ENCODE measurements around the gene MYOM3.
"Not testable (repeated sequence)": the region's sequence is repeated elsewhere in the genome, so short reads cannot be mapped to it uniquely, and the experiment has no call there.

MYOM3 gene

GRCh38 chr1:24069817-24070216, 42.1 kb downstream of the MYOM3 start:
- no peak for DNase-seq

- no peak for DNase-seq
These were observed 44.0 kb downstream of the MYOM3 start for GRCh38 chr1:24067978-24068377.

DNA sequence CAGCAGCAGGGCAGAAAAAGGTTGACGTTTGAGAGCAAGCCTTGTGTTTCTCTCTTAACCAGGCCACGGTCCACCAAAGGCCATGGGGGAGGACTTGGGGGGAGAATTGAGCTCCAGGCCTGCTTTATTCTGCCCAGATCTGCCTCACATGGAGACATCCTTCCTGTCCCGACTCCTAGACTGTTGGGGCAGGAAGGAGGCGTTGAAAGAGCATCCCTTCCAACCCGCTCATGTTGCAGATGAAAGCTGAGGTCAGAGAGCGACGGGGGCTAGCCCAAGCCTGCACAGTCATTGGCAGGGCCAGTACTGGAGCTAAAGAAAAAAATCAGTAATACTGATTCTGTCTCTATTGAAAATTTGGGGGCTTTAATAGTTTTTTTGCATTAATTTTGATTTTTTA, 46.6 kb downstream of the MYOM3 start:
- no peak for DNase-seq

- DNase-seq: no peak
These were observed 49.7 kb downstream of the MYOM3 start for GRCh38 chr1:24062221-24062620.

- DNase-seq: no peak
These were observed 51.5 kb downstream of the MYOM3 start for GRCh38 chr1:24060482-24060881.

DNA sequence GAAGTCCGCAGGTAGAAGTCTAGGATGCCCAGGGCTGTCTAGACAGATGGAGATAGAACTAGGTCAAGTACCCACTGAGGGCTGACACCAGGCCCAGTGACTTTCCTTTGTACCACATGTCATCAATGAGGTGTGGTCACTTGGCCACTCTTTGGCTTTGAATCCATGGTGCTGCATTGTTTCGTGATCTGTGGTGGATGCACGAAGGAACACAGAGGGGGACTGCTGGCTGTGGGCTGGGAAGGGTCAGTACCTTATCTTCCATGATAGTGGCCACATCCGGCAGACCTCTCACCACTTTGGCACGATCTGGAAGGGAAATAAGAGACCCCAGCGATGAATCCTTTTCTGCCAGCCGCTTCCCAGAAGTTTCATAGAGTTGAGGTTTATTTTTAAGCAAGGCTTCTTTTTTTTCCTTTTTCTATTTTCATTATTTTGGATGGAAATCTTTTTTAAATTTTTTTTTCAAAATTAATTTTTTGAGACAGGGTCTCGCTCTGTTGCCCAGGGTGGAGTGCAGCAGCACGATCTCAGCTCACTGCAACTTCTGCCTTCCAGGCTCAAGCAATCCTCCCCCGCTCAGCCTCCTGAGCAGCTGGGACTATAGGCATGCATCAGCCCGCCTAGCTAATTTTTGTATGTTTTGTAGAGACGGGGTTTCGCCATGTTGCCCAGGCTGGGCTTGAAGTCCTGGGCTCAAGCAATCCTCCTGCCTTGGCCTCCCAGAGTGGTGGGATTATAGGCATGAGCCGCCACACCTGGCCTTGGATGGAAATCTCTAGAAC, 53.1 kb downstream of the MYOM3 start:
- DNase-seq: no peak

GRCh38 chr1:24057171-24057570, 54.8 kb downstream of the MYOM3 start:
- DNase-seq: no peak

DNA sequence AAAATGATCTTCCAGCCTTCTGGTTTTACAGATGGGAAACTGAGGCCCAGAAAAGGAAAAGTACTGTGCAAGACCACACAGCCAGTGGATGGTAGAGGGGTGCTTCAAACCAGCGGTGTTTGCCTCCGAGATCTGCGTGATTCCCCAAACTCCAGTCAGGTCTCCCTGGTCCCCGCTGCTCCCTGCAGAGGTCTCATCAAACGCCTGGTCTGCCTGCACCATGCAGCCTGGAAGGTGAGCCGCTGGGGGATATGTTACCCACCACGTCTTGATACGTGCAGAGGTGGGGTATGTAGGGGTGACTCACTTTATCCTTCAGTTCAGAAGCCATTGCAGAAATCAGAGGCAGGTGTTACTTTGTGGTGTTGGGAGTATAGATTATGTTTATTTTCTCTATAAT, 56.3 kb downstream of the MYOM3 start:
- no peak for DNase-seq

DNA sequence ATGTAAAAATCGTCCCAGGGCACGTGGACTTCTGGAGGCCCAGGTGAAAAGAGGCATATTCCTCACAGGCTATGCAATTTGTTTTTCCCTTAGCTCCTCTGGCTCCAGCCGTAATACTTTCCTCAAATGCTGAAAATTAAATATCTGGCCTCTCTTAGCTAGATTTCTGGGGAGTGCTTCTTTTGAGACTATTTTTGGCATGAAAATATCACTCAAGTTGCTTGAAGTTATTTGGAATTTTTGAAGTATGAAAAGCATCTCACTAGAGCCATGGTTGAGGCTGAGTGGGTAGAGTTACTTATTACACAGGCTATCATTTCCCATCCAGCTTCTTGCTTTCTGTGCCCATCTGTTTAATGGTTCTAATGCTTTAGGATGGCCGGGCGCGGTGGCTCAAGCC, 59.7 kb downstream of the MYOM3 start:
- no peak for DNase-seq

DNA sequence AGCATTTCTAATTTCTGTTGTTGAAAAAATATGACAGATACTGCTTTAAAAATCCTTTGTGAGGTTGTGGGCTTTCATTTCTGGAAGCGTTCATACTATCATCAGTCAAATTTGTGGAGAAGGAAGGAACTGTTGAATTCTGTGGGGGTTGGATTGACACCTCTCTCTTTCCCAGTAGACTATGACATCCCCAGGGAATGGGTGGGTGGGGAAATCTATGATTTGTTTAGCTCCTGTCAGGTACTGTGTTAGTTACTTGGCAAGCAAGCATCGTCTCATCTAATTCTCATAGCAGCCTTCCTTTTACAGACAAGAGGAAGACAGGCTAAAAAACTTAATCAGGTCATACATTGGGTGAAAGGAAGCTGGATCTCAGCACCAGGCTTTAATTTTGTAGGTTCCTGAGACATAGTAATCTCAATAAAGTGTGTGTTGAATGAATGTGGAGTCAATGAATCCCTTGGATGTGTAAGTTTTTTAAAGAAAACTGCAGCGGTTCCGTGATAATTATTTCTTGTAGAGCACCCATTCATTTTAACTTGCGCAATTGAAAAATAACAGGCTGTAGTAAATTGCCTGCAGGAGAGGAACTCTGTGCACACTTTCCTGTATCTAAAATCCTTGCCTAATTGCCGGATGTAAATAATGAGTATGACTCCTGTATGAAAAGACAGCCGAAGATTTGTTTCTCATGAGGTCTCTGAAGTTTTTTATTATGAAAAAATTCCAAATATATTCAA, 60.6 kb downstream of the MYOM3 start:
- DNase-seq: no peak

DNA sequence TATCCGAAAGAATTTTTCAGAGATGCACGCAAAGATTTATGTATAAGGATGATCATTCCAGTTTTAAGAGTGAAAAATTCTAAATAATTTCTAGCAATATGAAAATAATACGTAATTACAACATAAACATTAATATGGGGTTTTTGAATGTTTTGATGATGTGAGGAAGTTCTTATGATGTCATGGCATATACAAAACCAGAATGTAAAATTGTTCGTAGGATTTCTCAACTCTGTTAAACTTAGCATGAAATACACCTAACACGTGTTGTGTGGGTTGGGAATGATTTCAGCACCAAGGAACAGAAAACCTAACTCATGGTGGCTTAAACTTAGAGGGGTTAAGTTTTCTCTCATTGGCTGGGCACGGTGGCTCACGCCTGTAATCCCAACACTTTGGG, 62.2 kb downstream of the MYOM3 start:
- DNase-seq: no peak

DNA sequence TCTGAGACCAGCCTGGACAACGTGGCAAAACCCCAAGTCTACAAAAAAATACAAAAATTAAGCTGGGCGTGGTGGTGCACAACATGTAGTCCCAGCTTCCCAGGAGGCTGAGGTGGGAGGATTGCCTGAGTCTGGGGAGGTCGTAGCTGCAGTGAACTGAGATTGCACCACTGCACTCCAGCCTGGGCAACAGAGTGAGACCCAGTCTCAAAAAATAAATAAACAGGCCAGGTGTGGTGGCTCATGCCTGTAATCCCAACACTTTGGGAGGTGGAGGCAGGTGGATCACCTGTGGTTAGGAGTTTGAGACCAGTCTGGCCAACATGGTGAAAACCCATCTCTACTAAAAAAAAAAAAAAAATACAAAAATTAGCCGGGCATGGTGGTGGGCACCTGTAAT, 63.0 kb downstream of the MYOM3 start:
- not testable (repeated sequence) for DNase-seq

DNA sequence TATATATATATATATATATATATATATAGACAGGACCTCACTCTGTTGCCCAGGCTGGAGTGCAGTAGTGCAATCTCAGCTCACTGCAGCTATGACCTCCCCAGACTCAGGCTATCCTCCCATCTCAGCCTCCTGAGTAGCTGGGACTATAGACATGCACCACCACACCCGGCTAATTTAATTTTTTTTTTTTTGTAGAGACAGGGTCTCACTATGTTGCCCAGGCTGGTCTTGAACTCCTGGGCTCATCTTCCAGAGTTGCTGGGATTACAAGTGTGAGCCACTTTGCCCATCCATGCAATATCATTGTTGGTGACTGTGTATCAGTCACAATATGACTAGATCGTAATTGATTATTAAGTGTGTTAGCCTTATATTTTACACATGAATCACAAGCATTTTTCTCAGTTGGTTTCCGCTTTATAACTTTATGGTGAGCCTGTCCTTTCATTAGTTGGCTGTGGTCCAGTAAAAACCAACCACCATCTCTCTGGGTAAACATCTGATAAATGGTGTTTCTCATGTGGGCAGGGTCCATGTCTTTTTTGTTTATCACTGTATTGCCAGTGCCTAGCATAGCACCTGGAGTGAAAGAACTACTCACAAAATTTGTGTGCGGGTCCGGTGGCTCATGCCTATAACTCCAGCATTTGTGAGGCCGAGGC, 63.6 kb downstream of the MYOM3 start:
- DNase-seq: no peak

GRCh38 chr1:24047110-24047477, 64.8 kb downstream of the MYOM3 start:
- DNase-seq: no peak

- DNase-seq: no peak
These were observed 66.2 kb downstream of the MYOM3 start for GRCh38 chr1:24045771-24046170.

DNA sequence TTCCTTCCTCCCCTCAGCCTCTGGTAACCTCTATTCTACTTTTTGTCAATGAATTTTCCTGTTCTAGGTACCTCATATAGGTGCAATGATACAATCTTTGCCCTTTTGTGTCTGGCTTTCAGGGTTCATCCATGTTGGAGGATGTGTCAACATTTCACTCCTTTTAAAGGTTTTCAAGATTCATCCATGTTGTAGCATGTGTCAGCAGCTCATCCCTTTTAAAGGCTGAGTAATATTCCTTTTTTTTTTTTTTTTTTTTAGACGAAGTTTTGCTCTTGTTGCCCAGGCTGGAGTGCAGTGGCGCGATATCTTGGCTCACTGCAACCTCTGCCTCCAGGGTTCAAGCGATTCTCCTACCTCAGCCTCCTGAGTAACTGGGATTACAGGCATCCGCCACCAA, 67.3 kb downstream of the MYOM3 start:
- not testable (repeated sequence) for DNase-seq

GRCh38 chr1:24043345-24044032, 68.4 kb downstream of the MYOM3 start:
- DNase-seq: no peak

DNA sequence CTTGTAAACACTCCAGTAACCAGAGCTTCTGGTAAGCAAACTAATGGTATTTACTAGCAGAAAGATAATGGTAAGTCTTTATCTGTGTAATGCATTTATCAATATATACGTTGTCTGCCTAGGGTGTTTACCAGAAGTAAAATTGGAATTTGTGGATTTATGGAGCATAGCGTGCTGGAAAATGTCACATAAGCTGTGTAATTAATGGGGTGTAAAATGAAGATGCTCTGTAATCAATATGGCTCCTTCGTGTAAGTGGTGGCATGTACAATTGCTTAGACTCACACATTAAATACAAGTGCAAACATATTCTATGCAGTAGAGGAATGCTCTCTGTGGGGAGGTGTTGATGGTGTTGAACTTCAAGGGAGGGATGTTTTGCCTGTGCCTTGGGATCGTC, 69.6 kb downstream of the MYOM3 start:
- DNase-seq: no peak

DNA sequence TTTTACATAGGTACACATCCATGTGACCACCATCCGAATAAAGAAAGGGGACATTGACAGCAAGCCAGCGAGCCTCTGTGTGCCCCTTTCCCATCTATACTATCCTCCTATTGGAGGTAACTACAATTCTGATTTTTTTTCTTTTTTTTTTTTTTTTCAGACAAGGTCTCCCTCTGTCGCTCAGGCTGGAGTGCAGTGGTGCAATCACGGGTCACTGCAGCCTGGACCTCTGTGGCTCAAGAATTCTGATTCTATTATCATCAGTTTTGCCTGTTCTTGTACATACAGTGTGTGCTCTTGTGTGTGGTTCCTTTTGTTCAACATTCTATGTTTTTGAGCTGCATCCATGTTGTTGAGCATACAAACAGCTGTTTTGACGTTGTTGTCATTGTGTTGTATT, 75.8 kb downstream of the MYOM3 start:
- no peak for DNase-seq

GRCh38 chr1:24032981-24033380, 79.0 kb downstream of the MYOM3 start:
- DNase-seq: no peak

DNA sequence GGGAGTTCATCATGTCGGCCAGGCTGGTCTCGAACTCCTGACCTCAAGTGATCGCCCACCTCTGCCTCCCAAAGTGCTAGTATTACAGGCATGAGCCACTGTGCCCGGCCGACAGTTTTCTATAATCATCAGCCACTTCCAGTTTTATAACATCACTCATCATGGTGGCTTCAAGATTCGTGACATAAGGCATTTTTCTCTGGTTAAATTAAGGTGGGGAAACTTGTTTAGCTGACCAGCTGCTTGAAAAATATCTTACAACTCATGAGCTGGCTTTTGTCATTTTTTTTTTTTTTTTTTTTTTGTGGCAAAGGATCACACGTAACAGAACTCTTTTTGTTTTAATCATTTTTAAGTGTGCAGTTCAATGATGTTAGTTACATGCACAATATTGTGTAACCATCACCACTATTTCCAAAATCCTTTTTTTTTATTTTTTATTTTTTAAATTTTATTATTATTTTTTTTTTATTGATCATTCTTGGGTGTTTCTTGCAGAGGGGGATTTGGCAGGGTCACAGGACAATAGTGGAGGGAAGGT, 80.9 kb downstream of the MYOM3 start:
- not testable (repeated sequence) for DNase-seq

- no peak for DNase-seq
These were observed 84.0 kb downstream of the MYOM3 start for GRCh38 chr1:24027838-24028468.

Measured in activated T-cell treated with anti-CD3 and anti-CD28 coated beads for 4 hours (primary cell).